ENCODE results near the gene ZC3HAV1.

GRCh38 chr7:138999414-138999813 is 110.1 kb downstream of the ZC3HAV1 start:
- TF ChIP-seq, protein P1, sequence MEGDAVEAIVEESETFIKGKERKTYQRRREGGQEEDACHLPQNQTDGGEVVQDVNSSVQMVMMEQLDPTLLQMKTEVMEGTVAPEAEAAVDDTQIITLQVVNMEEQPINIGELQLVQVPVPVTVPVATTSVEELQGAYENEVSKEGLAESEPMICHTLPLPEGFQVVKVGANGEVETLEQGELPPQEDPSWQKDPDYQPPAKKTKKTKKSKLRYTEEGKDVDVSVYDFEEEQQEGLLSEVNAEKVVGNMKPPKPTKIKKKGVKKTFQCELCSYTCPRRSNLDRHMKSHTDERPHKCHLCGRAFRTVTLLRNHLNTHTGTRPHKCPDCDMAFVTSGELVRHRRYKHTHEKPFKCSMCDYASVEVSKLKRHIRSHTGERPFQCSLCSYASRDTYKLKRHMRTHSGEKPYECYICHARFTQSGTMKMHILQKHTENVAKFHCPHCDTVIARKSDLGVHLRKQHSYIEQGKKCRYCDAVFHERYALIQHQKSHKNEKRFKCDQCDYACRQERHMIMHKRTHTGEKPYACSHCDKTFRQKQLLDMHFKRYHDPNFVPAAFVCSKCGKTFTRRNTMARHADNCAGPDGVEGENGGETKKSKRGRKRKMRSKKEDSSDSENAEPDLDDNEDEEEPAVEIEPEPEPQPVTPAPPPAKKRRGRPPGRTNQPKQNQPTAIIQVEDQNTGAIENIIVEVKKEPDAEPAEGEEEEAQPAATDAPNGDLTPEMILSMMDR (IDR thresholded peaks at IDR 0.05; ENCODE audit: borderline replicate concordance, extremely low read depth, low read length, poor library complexity, severe bottlenecking) = no peak
- no peak for TF ChIP-seq EZH2 (IDR thresholded peaks at IDR 0.05; ENCODE audit: borderline replicate concordance, low read depth, low read length, severe bottlenecking)
